PC-3 (cell line): Measurements from ENCODE around the gene ABCD4. TPM values are rescaled to one million over a fixed set of nuclear protein-coding genes. Genes with fewer than 3 reads are reported as not detected.

Experiments
- ATAC-seq: fragments of 200-7000 bp; cut with Tn5 transposase; 2 replicates; pipeline ENCODE4 v1.9.1; 2020; ENCODE audit warnings: mild to moderate bottlenecking, moderate library complexity
- BruUV-seq: library from RNA; stranded (reverse); fragments of 400-500 nt; replicated peaks from 2 replicates; lab custom pipeline; 2021; lab: Mats Ljungman, UMichigan
- CTCF ChIA-PET: fragments of 300-600 bp; sonication (Branson Sonifier 250); formaldehyde crosslinking; loops from one replicate; lab custom pipeline; 2022; ENCODE audit warnings: antibody characterized with exemption; lab: Charles Lee
- POLR2A ChIA-PET: fragments of 300-600 bp; sonication (Branson Sonifier 250); formaldehyde crosslinking; loops from one replicate; lab custom pipeline; 2022; ENCODE audit warnings: antibody characterized with exemption; ENCODE audit not compliant: unreplicated experiment; lab: Charles Lee
- DNase-seq: peaks from one replicate; pipeline ENCODE4 v3.0.0-alpha.2; 2015
- H2AFZ ChIP-seq: fragments of 300-600 bp; sonication (generic); 2 replicates; pipeline ENCODE4 v1.6.0; 2016; ENCODE audit warnings: antibody characterized with exemption, low read length
- H3F3A ChIP-seq: fragments of 300-600 bp; sonication (generic); one replicate; pipeline ENCODE4 v1.6.0; 2017; ENCODE audit warnings: antibody characterized with exemption, low read length, control low read depth, mild to moderate bottlenecking; ENCODE audit not compliant: unreplicated experiment
- H3K27ac ChIP-seq: fragments of 300-600 bp; sonication (generic); 2 replicates; pipeline ENCODE4 v1.5.1; 2016; ENCODE audit warnings: mild to moderate bottlenecking, low read length
- H3K27me3 ChIP-seq: fragments of 300-600 bp; sonication (generic); 2 replicates; pipeline ENCODE4 v1.6.1; 2016; ENCODE audit warnings: low read length, mixed read lengths
- H3K36me3 ChIP-seq: fragments of 300-600 bp; sonication (generic); 2 replicates; pipeline ENCODE4 v1.6.1; 2016; ENCODE audit warnings: low read depth, mixed run types, low read length, mixed read lengths
- H3K4me1 ChIP-seq: fragments of 300-600 bp; sonication (generic); 2 replicates; pipeline ENCODE4 v1.5.1; 2016; ENCODE audit warnings: low read length; ENCODE audit not compliant: insufficient read depth
- H3K4me2 ChIP-seq: fragments of 300-600 bp; sonication (generic); 2 replicates; pipeline ENCODE4 v1.6.0; 2016; ENCODE audit warnings: low read length
- H3K4me3 ChIP-seq: fragments of 300-600 bp; sonication (generic); 2 replicates; pipeline ENCODE4 v1.5.1; 2016; ENCODE audit warnings: mild to moderate bottlenecking, low read length, mixed read lengths
- H3K79me2 ChIP-seq: fragments of 300-600 bp; sonication (generic); 2 replicates; pipeline ENCODE4 v1.6.1; 2017; ENCODE audit warnings: low read length, mixed read lengths
- H3K9ac ChIP-seq: fragments of 300-600 bp; sonication (generic); 2 replicates; pipeline ENCODE4 v1.6.0; 2016; ENCODE audit warnings: mild to moderate bottlenecking, low read length
- H3K9me2 ChIP-seq: fragments of 300-600 bp; sonication (generic); replicated peaks from 2 replicates; pipeline ENCODE4 v1.6.1; 2016; ENCODE audit warnings: mixed run types, low read length, mixed read lengths
- H3K9me3 ChIP-seq: fragments of 300-600 bp; sonication (generic); 2 replicates; pipeline ENCODE4 v1.6.1; 2016; ENCODE audit warnings: low read length, mixed read lengths
- H4K20me1 ChIP-seq: fragments of 300-600 bp; sonication (generic); 2 replicates; pipeline ENCODE4 v1.6.1; 2016; ENCODE audit warnings: low read length, mixed read lengths
- EZH2 ChIP-seq: fragments of 300-600 bp; sonication (generic); IDR thresholded peaks from one replicate; pipeline ENCODE4 v1.6.1; 2017; ENCODE audit warnings: antibody characterized with exemption, mild to moderate bottlenecking, low read length; ENCODE audit not compliant: unreplicated experiment
- EZH2phosphoT487 ChIP-seq: fragments of 300-600 bp; sonication (generic); IDR thresholded peaks from 2 replicates; pipeline ENCODE4 v1.6.1; 2018; ENCODE audit warnings: mild to moderate bottlenecking, antibody characterized with exemption, low read length, borderline replicate concordance
- intact Hi-C: fragments of 100-400 bp; cut with micrococcal nuclease; formaldehyde crosslinking; loops from 2 replicates; pipeline ENCODE4 v1.9.0; 2023
- total RNA-seq: library from RNA; depleted of rRNA; stranded (reverse); fragments of >200 nt; gene quantifications from 2 replicates; pipeline ENCODE4 v1.2.3, GENCODE V29; 2014
- TF ChIP-seq, protein P1 (sequence below): fragments of 300-600 bp; sonication (generic); conservative IDR thresholded peaks from 2 replicates; pipeline ENCODE4 v1.5.1; 2017; ENCODE audit warnings: antibody characterized with exemption, low read depth, mild to moderate bottlenecking, low read length

Gene ABCD4
- total RNA-seq, 1 experiment from 2014 or later, result 27.1 TPM

GRCh38 chr14:74255281-74255680, 47.5 kb downstream of the ABCD4 start:
- H2AFZ ChIP-seq, result no peak overlapping the region
- ChIA-PET CTCF (no interaction called here), POLR2A (interaction anchor here (0.6 kb wide), 1 partner anchor 181 kb away, joined by 3 read pairs; no protein-coding TSS in a partner anchor)
- H3K27ac ChIP-seq, result no peak overlapping the region
- no peak overlapping the region for H3K4me3 ChIP-seq
- H3K9ac ChIP-seq, result no peak overlapping the region
- no peaks in the 10 kb centered on the region for H3K79me2 ChIP-seq
- no TSS peak for BruUV-seq
- peaks cover 9% of the 10 kb centered on the region for H3K27me3 ChIP-seq
- DNase-seq, result no peak
- intact Hi-C loops, result no loop called here
- H3F3A ChIP-seq, result no peaks in the 10 kb centered on the region
- TF ChIP-seq, protein P1, sequence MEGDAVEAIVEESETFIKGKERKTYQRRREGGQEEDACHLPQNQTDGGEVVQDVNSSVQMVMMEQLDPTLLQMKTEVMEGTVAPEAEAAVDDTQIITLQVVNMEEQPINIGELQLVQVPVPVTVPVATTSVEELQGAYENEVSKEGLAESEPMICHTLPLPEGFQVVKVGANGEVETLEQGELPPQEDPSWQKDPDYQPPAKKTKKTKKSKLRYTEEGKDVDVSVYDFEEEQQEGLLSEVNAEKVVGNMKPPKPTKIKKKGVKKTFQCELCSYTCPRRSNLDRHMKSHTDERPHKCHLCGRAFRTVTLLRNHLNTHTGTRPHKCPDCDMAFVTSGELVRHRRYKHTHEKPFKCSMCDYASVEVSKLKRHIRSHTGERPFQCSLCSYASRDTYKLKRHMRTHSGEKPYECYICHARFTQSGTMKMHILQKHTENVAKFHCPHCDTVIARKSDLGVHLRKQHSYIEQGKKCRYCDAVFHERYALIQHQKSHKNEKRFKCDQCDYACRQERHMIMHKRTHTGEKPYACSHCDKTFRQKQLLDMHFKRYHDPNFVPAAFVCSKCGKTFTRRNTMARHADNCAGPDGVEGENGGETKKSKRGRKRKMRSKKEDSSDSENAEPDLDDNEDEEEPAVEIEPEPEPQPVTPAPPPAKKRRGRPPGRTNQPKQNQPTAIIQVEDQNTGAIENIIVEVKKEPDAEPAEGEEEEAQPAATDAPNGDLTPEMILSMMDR, result no peak
- H3K9me2 ChIP-seq, result no peaks in the 10 kb centered on the region
- ATAC-seq, result no peak
- H3K36me3 ChIP-seq, result no peaks in the 10 kb centered on the region
- no peaks in the 10 kb centered on the region for H3K9me3 ChIP-seq
- H3K4me2 ChIP-seq, result no peak overlapping the region
- no peaks in the 10 kb centered on the region for H3K4me1 ChIP-seq
- H4K20me1 ChIP-seq, result no peaks in the 10 kb centered on the region

DNA sequence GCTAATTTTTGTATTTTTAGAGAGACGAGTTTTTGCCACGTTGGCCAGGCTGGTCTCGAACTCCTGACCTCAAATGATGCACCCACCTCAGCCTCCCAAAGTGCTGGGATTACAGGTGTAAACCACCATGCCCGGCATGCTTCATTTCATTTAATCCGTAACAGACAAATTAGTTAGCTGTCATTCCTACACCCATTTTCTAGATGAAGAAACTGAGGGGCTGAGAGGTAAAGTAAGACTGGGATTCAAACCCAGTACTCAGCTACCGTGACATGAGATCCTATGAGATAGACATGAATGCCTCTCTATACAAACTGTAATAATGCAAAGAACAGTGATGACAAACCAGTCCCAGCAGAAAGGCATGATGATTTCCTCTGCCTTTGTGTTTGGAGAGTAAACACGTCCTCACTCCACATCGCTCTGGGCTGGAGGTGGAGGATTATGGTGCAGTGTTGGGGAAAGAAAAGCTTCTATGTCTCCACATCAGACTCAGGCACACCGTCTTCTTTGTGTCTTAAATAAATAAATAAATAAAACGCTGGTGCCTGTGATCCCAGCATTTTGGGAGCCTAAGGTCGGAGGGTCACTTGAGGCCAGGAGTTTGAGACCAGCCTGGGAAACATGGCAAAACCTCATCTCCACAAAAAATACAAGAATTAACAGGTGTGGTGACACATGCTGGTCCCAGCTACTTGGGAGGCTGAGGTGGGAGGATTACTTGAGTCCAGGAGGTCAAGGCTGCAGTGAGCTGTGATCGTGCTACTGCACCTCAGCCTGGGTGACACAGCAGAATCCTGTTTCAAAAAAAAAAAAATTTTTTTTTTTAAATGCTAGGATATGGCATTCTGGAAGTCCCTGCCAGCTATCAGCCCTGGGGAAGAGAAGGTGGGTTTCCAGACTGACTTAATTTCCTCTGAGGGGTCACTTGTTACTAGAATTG, 53.0 kb downstream of the ABCD4 start:
- H3K9ac ChIP-seq, result no peak overlapping the region
- BruUV-seq, result no TSS peak
- no peaks in the 10 kb centered on the region for H3K9me3 ChIP-seq
- H3K36me3 ChIP-seq, result no peaks in the 10 kb centered on the region
- CTCF ChIA-PET, result no interaction called here
- H3K27me3 ChIP-seq, result no peaks in the 10 kb centered on the region
- POLR2A ChIA-PET, result no interaction called here
- H3F3A ChIP-seq, result no peaks in the 10 kb centered on the region
- TF ChIP-seq EZH2, result no peak
- TF ChIP-seq, protein P1, result no peak
- TF ChIP-seq EZH2phosphoT487, result no peak
- no peak overlapping the region for H3K27ac ChIP-seq
- peak; percentile 29 for DNase-seq
- no peak overlapping the region for H2AFZ ChIP-seq
- H3K9me2 ChIP-seq, result no peaks in the 10 kb centered on the region
- H3K79me2 ChIP-seq, result no peaks in the 10 kb centered on the region
- no peak overlapping the region for H3K4me2 ChIP-seq
- no peaks in the 10 kb centered on the region for H3K4me1 ChIP-seq
- no peaks in the 10 kb centered on the region for H4K20me1 ChIP-seq
- intact Hi-C loops, result loop anchor here (2.0 kb wide), 1 partner anchor 33 kb away; no protein-coding TSS in a partner anchor
- ATAC-seq, result peak; percentile 41
- no peak overlapping the region for H3K4me3 ChIP-seq

DNA sequence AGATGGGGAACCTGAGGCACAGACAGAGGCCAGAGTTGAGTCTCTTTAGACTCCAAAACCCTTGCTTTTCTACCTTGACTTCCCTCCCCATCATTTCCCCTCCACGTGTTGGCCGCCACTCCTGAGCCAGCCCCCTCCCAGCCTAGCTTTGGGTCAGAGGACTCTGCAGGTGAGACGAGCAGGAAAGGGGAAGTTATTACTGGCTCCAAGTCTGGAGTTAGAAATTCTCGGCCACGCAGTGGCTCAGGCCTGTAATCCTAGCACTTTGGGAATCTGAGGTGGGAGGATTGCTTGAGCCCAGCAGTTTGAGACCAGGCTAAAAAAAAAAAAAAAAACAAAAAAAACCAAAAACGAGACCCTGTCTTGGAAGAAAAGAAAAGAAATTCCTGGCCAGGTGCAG, 54.7 kb downstream of the ABCD4 start:
- no peaks in the 10 kb centered on the region for H3K36me3 ChIP-seq
- H3K4me1 ChIP-seq, result no peaks in the 10 kb centered on the region
- no peaks in the 10 kb centered on the region for H3K9me2 ChIP-seq
- DNase-seq (no peak), ATAC-seq (no peak)
- no peak overlapping the region for H2AFZ ChIP-seq
- CTCF ChIA-PET, result interaction anchor here (0.6 kb wide), 1 partner anchor 76 kb away, joined by 4 read pairs; no protein-coding TSS in a partner anchor
- no peaks in the 10 kb centered on the region for H4K20me1 ChIP-seq
- H3K27ac ChIP-seq, result no peak overlapping the region
- H3K9me3 ChIP-seq, result no peaks in the 10 kb centered on the region
- H3F3A ChIP-seq, result no peaks in the 10 kb centered on the region
- intact Hi-C loops, result no loop called here
- peaks cover 13% of the 10 kb centered on the region for H3K27me3 ChIP-seq
- H3K4me2 ChIP-seq, result no peak overlapping the region
- no TSS peak for BruUV-seq
- no peak for TF ChIP-seq EZH2phosphoT487
- TF ChIP-seq, protein P1, result no peak
- no peak for TF ChIP-seq EZH2
- no peak overlapping the region for H3K9ac ChIP-seq
- H3K79me2 ChIP-seq, result no peaks in the 10 kb centered on the region
- POLR2A ChIA-PET, result no interaction called here
- H3K4me3 ChIP-seq, result no peak overlapping the region
